CD14-positive monocyte (primary cell): ENCODE measurements around the gene ACSM5. TPM values are rescaled to one million over a fixed set of nuclear protein-coding genes. Genes with fewer than 3 reads are reported as not detected.

Experiments
- DNase-seq, 3 donors: peaks; one replicate each; pipeline ENCODE4 v3.0.0-alpha.2; 2011 to 2022
- H2AFZ ChIP-seq: 2 replicates; pipeline ENCODE4 v1.6.0; 2012; ENCODE audit warnings: mild to moderate bottlenecking, low read depth, low read length, inconsistent platforms; ENCODE audit not compliant: insufficient read depth, poor library complexity, severe bottlenecking
- H3K27ac ChIP-seq, 2 donors: 1 replicate in 1 of 2; 2 replicates in 1 of 2; pipeline ENCODE4 v1.5.1; 2012 to 2013; ENCODE audit warnings: low read length in 2 of 2, control low read depth in 1 of 2, inconsistent platforms in 1 of 2, low read depth in 1 of 2, mild to moderate bottlenecking in 1 of 2
- H3K27me3 ChIP-seq, 2 donors: one replicate each; pipeline versions ENCODE4 v1.6.0 to v1.6.1; 2011 to 2013; ENCODE audit warnings: low read length in 2 of 2; ENCODE audit not compliant: control insufficient read depth in 2 of 2, insufficient read depth in 2 of 2
- H3K36me3 ChIP-seq, 2 donors: replicated peaks in 1 of 2; 1 replicate in 1 of 2; 2 replicates in 1 of 2; pipeline versions ENCODE4 v1.5.1 to v1.6.1; 2012 to 2013; ENCODE audit warnings: low read length in 2 of 2, control low read depth in 1 of 2, inconsistent platforms in 1 of 2, mild to moderate bottlenecking in 1 of 2; ENCODE audit not compliant: insufficient read depth in 2 of 2, control insufficient read depth in 1 of 2
- H3K4me1 ChIP-seq, 2 donors: 1 replicate in 1 of 2; 2 replicates in 1 of 2; pipeline versions ENCODE4 v1.5.1 to v1.6.1; 2012 to 2013; ENCODE audit warnings: low read length in 2 of 2, control low read depth in 1 of 2, inconsistent platforms in 1 of 2, mild to moderate bottlenecking in 1 of 2, moderate library complexity in 1 of 2; ENCODE audit not compliant: insufficient read depth in 2 of 2, control insufficient read depth in 1 of 2
- H3K4me2 ChIP-seq: replicated peaks from 2 replicates; pipeline ENCODE3; 2012; ENCODE audit warnings: low read length, moderate library complexity, mild to moderate bottlenecking; ENCODE audit not compliant: poor library complexity, severe bottlenecking; ENCODE audit errors: extremely low read depth
- H3K4me3 ChIP-seq, 3 experiments: fragments of 200-600 bp in 1 of 3; sonication (generic) in 1 of 3; replicated peaks in 1 of 3; 1 replicate in 2 of 3; 2 replicates in 1 of 3; pipeline ENCODE4 v1.5.1; 2011 to 2013; ENCODE audit warnings: low read length in 3 of 3, mild to moderate bottlenecking in 3 of 3, control low read depth in 2 of 3, low read depth in 2 of 3, inconsistent platforms in 1 of 3, moderate library complexity in 1 of 3
- H3K79me2 ChIP-seq: 2 replicates; pipeline ENCODE4 v1.6.0; 2012; ENCODE audit warnings: mild to moderate bottlenecking, control low read depth, inconsistent platforms, low read length, moderate library complexity; ENCODE audit not compliant: insufficient read depth
- H3K9ac ChIP-seq: 2 replicates; pipeline ENCODE4 v1.6.0; 2017; ENCODE audit warnings: low read length, mild to moderate bottlenecking; ENCODE audit not compliant: insufficient read depth, poor library complexity, severe bottlenecking
- H3K9me3 ChIP-seq, 2 donors: replicated peaks in 1 of 2; 1 replicate in 1 of 2; 2 replicates in 1 of 2; pipeline versions ENCODE4 v1.5.1 to v1.6.1; 2012 to 2013; ENCODE audit warnings: low read length in 2 of 2, control low read depth in 1 of 2; ENCODE audit not compliant: control insufficient read depth in 1 of 2, insufficient read depth in 1 of 2
- H4K20me1 ChIP-seq: 2 replicates; pipeline ENCODE4 v1.6.0; 2012; ENCODE audit warnings: mild to moderate bottlenecking, low read length, control low read depth, moderate library complexity; ENCODE audit not compliant: insufficient read depth
- H3K27ac Mint-ChIP-seq, 7 donors: one replicate each; pipeline ENCODE4 v1.8.0; 2020; ENCODE audit warnings: mild to moderate bottlenecking in 7 of 7, mixed read lengths in 7 of 7, moderate library complexity in 6 of 7, inconsistent platforms in 2 of 7
- H3K27me3 Mint-ChIP-seq, 3 donors: one replicate each; pipeline ENCODE4 v1.8.0; 2021 to 2022; ENCODE audit warnings: low read depth in 3 of 3, mild to moderate bottlenecking in 3 of 3, mixed read lengths in 3 of 3, moderate library complexity in 3 of 3, inconsistent platforms in 1 of 3
- H3K36me3 Mint-ChIP-seq, 2 donors: one replicate each; pipeline ENCODE4 v1.8.0; 2020; ENCODE audit warnings: mixed read lengths in 2 of 2, inconsistent platforms in 1 of 2, mild to moderate bottlenecking in 1 of 2
- H3K4me1 Mint-ChIP-seq: one replicate; pipeline ENCODE4 v1.8.0; 2020; ENCODE audit warnings: mild to moderate bottlenecking, mixed read lengths
- H3K4me3 Mint-ChIP-seq, 2 donors: one replicate each; pipeline ENCODE4 v1.8.0; 2020; ENCODE audit warnings: mild to moderate bottlenecking in 2 of 2, mixed read lengths in 2 of 2, moderate library complexity in 1 of 2
- H3K9me3 Mint-ChIP-seq, 7 donors: one replicate each; pipeline ENCODE4 v1.8.0; 2020 to 2022; ENCODE audit warnings: mixed read lengths in 7 of 7, mild to moderate bottlenecking in 6 of 7, moderate library complexity in 6 of 7, inconsistent platforms in 2 of 7
- CTCF ChIP-seq: fragments of 200-600 bp; IDR thresholded peaks from one replicate; pipeline ENCODE4 v1.8.0; 2022; ENCODE audit warnings: antibody characterized with exemption, mild to moderate bottlenecking
- WGBS: methylation state at CpG from one replicate; pipeline ENCODE4 v1.1.5; 2013; ENCODE audit warnings: missing lambda C conversion rate; ENCODE audit not compliant: insufficient coverage; 5-methylcytosine and 5-hydroxymethylcytosine counted together
- intact Hi-C, 2 donors: fragments of 100-400 bp; cut with micrococcal nuclease; formaldehyde crosslinking; loops; one replicate each; pipeline versions ENCODE4 v1.15.0 to v1.15.1; 2023
- polyA plus RNA-seq, 3 donors: library from polyadenylated mRNA; depleted of rRNA in 1 of 3; unstranded in 2 of 3; stranded (reverse) in 1 of 3; fragments of 300-500 nt in 2 of 3; fragments of >200 nt in 1 of 3; fragmentation: Illumina TruSeq in 2 of 3; gene quantifications; 1 replicate in 2 of 3; 2 replicates in 1 of 3; pipeline ENCODE4 v1.2.3, GENCODE V29; 2012 to 2021

The ACSM5 gene
- polyA plus RNA-seq, 3 donors, result 0.05 to 0.33 (median 0.24) TPM

- TF ChIP-seq CTCF, result no peak
- Histone ChIP-seq H3K79me2 (no peaks in the 10 kb centered on the region), H3K4me2 (no peak overlapping the region), H3K9me3 (no peaks in the 10 kb centered on the region), H3K4me3 (no peak overlapping the region), H4K20me1 (no peaks in the 10 kb centered on the region), H3K36me3 (no peaks in the 10 kb centered on the region), H3K27me3 (no peaks in the 10 kb centered on the region), H3K9ac (no peak overlapping the region), H3K27ac (no peak overlapping the region), H2AFZ (no peak overlapping the region), H3K4me1 (no peaks in the 10 kb centered on the region)
- no peak for DNase-seq
- H3K9me3 Mint-ChIP-seq, result no peaks in the 10 kb centered on the region
- intact Hi-C loops, result no loop called here
- WGBS, result 100% methylated on average over 1 of the region's 2 CpGs
- H3K36me3 Mint-ChIP-seq, result no peaks in the 10 kb centered on the region
- no peak overlapping the region for H3K4me3 Mint-ChIP-seq
- H3K4me1 Mint-ChIP-seq, result no peaks in the 10 kb centered on the region
- H3K27me3 Mint-ChIP-seq, result peaks cover 0 to 9% (median 7%) of the 10 kb centered on the region in 3 donors
- no peak overlapping the region for H3K27ac Mint-ChIP-seq
Measured at GRCh38 chr16:20402651-20403050, 6.7 kb upstream of the ACSM5 start.

- H3K27ac Mint-ChIP-seq, result no peak within 1 kb of the TSS
- peaks cover 6% of the 10 kb centered on the region for H3K4me1 Mint-ChIP-seq
- H3K4me1 ChIP-seq, result peaks cover 8 to 9% of the 10 kb centered on the region in 2 donors
- peaks cover 0 to 3% (median 0%) of the 10 kb centered on the region in 7 donors for H3K9me3 Mint-ChIP-seq
- H4K20me1 ChIP-seq, result no peaks in the 10 kb centered on the region
- H3K27me3 ChIP-seq, result no peaks in the 10 kb centered on the region
- H3K4me3 ChIP-seq, result no peak within 1 kb of the TSS
- 95% methylated on average over 2 of the region's 2 CpGs for WGBS
- H3K36me3 Mint-ChIP-seq, result peaks cover 0 to 3% of the 10 kb centered on the region in 2 donors
- no peaks in the 10 kb centered on the region for H3K36me3 ChIP-seq
- no peaks in the 10 kb centered on the region for H3K79me2 ChIP-seq
- H3K9ac ChIP-seq, result no peak within 1 kb of the TSS
- peaks cover 0 to 7% (median 7%) of the 10 kb centered on the region in 3 donors for H3K27me3 Mint-ChIP-seq
- H3K27ac ChIP-seq, result no peak within 1 kb of the TSS
- no peak within 1 kb of the TSS for H3K4me2 ChIP-seq
- H3K9me3 ChIP-seq, result no peaks in the 10 kb centered on the region
- TF ChIP-seq CTCF, result no peak
- no peak within 1 kb of the TSS for H3K4me3 Mint-ChIP-seq
- intact Hi-C loops, result loop anchor here in 1 of 2 donors (2.0 kb wide), 1 partner anchor 20 kb away; no protein-coding TSS in a partner anchor
- no peak within 1 kb of the TSS for H2AFZ ChIP-seq
- DNase-seq, result no peak
Measured at GRCh38 chr16:20404637-20405036, 4.7 kb upstream of the ACSM5 start, which contains the start of gene PDILT. TSS of gene PDILT (minus strand) at chr16:20404737. CDS start at chr16:20399300, 5,437 bp downstream.
